Colonic mucosa (tissue), 4 donors: ENCODE data around the gene TMEM183A. TPM values are rescaled to one million over a fixed set of nuclear protein-coding genes. Genes with fewer than 3 reads are reported as not detected.

Experiments used
- DNase-seq: peaks from one replicate; pipeline ENCODE4 v3.0.0-alpha.2; 2020
- H3K27ac ChIP-seq: fragments of 200-600 bp; one replicate; pipeline ENCODE4 v1.8.0; 2021
- H3K27me3 ChIP-seq: fragments of 200-600 bp; one replicate; pipeline ENCODE4 v1.8.0; 2021
- H3K36me3 ChIP-seq: fragments of 200-600 bp; one replicate; pipeline ENCODE4 v1.8.0; 2021
- H3K4me1 ChIP-seq: fragments of 200-600 bp; one replicate; pipeline ENCODE4 v1.8.0; 2021; ENCODE audit warnings: mild to moderate bottlenecking
- H3K4me3 ChIP-seq: fragments of 200-600 bp; one replicate; pipeline ENCODE4 v1.8.0; 2021
- H3K9ac ChIP-seq, 2 donors: one replicate each; pipeline ENCODE4 v1.7.0; 2013; ENCODE audit warnings: control low read depth in 2 of 2, low read depth in 2 of 2, low read length in 2 of 2
- H3K9me3 ChIP-seq: fragments of 200-600 bp; one replicate; pipeline ENCODE4 v1.8.0; 2021
- intact Hi-C: fragments of 100-400 bp; cut with DNase I; formaldehyde crosslinking; loops from one replicate; pipeline ENCODE4 v1.14.1; 2022
- total RNA-seq, 2 donors: library from RNA; stranded (reverse); fragmentation: NEBNext Ultra II Directional in 1 of 2; extraction: Animal tissue kit (Norgen Biotek cat#: 25700) in 1 of 2; gene quantifications; one replicate each; pipeline ENCODE4 v1.2.1, GENCODE V29; 2021
- TF ChIP-seq, protein P1 (sequence below): fragments of 200-600 bp; IDR thresholded peaks from one replicate; pipeline ENCODE4 v1.8.0; 2022; ENCODE audit warnings: antibody characterized with exemption, mild to moderate bottlenecking
- donor health status: healthy.
- donor health status: DM: no; HTN: no; CAD: no.
- donor health status: DM: no; HTN: no; CAD: no.

TMEM183A gene
- total RNA-seq, 2 donors from 2014 or later: 117 to 134 TPM

DNA sequence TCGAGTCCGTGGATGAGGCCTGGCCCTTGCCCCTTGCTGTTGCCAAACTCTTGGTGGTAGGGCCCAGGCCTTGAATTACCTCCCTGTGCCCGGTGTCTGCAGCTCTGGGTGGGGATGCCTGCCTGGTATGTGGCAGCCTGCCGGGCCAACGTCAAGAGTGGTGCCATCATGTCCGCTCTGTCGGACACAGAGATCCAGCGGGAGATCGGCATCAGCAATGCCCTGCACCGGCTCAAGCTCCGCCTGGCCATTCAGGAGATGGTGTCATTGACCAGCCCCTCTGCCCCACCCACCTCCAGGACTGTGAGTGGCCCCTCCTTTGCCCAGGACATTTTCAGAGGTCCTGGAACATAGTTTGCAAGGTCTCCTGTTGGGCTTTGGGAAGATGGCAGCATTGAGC is 52.9 kb downstream of the TMEM183A start:
- H3K27ac ChIP-seq: no peak overlapping the region
- no peaks in the 10 kb centered on the region for H3K36me3 ChIP-seq
- no peak overlapping the region for H3K9ac ChIP-seq
- no peaks in the 10 kb centered on the region for H3K27me3 ChIP-seq
- no peaks in the 10 kb centered on the region for H3K9me3 ChIP-seq
- no peak overlapping the region for H3K4me3 ChIP-seq
- H3K4me1 ChIP-seq: no peaks in the 10 kb centered on the region
- no peak for DNase-seq
- intact Hi-C loops: no loop called here
- TF ChIP-seq, protein P1, sequence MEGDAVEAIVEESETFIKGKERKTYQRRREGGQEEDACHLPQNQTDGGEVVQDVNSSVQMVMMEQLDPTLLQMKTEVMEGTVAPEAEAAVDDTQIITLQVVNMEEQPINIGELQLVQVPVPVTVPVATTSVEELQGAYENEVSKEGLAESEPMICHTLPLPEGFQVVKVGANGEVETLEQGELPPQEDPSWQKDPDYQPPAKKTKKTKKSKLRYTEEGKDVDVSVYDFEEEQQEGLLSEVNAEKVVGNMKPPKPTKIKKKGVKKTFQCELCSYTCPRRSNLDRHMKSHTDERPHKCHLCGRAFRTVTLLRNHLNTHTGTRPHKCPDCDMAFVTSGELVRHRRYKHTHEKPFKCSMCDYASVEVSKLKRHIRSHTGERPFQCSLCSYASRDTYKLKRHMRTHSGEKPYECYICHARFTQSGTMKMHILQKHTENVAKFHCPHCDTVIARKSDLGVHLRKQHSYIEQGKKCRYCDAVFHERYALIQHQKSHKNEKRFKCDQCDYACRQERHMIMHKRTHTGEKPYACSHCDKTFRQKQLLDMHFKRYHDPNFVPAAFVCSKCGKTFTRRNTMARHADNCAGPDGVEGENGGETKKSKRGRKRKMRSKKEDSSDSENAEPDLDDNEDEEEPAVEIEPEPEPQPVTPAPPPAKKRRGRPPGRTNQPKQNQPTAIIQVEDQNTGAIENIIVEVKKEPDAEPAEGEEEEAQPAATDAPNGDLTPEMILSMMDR: no peak

DNA sequence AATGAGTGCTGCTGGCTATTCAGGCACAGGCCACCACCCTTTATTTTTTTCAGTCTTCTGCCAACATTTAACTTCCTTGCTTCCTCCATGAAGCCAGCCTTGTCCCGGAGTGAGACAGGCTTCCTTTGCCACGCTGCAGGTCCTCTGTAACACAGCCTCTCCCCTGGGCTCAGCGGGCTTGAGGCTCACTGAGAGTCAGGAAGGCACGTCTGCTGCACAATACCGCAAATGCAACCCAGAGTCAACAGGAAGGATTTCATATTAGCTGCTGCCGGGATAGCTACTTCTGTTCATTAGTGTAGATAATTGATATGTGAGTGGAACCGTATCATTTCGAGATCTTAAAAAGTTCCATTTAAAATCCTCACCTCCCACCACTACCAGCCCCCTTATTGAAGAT is 56.1 kb downstream of the TMEM183A start:
- H3K9me3 ChIP-seq: no peaks in the 10 kb centered on the region
- DNase-seq: no peak
- intact Hi-C loops: no loop called here
- H3K36me3 ChIP-seq: no peaks in the 10 kb centered on the region
- TF ChIP-seq, protein P1: no peak
- no peak overlapping the region for H3K27ac ChIP-seq
- H3K4me3 ChIP-seq: no peak overlapping the region
- H3K27me3 ChIP-seq: no peaks in the 10 kb centered on the region
- no peak overlapping the region for H3K9ac ChIP-seq
- H3K4me1 ChIP-seq: no peaks in the 10 kb centered on the region

DNA sequence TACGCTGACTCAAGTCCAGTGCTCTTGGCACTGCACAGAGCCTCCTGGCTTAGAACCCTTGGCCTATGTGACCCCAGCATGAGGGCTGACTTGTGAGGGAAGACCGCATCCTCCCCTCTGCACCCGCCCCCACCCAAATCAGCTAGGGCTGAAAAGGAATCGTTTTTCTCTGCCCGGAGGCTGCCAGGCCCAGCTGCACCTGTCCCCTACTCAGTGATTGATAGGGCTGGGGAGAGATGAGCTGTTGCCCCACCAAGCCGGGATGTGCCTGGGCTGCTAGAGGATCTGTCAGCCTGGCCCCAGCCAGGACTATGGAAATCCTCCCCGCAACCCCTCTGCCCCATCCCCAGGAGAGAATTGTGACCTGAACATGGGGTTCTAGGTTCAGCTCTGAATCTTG is 58.0 kb downstream of the TMEM183A start:
- DNase-seq: no peak
- intact Hi-C loops: no loop called here
- Histone ChIP-seq H3K9ac (no peak overlapping the region), H3K36me3 (no peaks in the 10 kb centered on the region), H3K27me3 (no peaks in the 10 kb centered on the region), H3K4me1 (no peaks in the 10 kb centered on the region), H3K27ac (no peak overlapping the region), H3K4me3 (no peak overlapping the region), H3K9me3 (no peaks in the 10 kb centered on the region)
- TF ChIP-seq, protein P1: no peak

DNA sequence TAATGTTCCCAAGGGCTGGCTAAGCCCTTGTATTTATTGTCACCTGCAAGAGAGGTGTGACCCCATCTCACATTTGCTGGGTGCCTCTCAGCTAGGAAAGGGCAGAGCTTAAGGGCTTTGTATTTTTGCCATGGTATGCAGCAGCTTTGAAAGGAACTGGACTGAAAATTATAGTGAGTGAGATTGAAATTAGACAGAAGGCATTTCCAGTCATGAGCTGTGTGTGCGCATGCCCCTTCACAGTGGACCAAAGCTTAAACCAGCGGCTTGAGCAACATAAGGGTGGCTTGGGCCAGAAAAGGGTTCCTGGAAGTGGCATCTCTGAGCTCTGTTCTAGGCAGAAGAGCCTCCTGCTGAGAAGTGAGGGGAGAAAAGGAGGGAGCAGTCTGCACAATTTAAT is 58.8 kb downstream of the TMEM183A start:
- DNase-seq: no peak
- H3K4me3 ChIP-seq: no peak overlapping the region
- H3K27ac ChIP-seq: no peak overlapping the region
- no peaks in the 10 kb centered on the region for H3K9me3 ChIP-seq
- intact Hi-C loops: no loop called here
- H3K27me3 ChIP-seq: no peaks in the 10 kb centered on the region
- TF ChIP-seq, protein P1: no peak
- no peaks in the 10 kb centered on the region for H3K4me1 ChIP-seq
- no peak overlapping the region for H3K9ac ChIP-seq
- H3K36me3 ChIP-seq: no peaks in the 10 kb centered on the region

DNA sequence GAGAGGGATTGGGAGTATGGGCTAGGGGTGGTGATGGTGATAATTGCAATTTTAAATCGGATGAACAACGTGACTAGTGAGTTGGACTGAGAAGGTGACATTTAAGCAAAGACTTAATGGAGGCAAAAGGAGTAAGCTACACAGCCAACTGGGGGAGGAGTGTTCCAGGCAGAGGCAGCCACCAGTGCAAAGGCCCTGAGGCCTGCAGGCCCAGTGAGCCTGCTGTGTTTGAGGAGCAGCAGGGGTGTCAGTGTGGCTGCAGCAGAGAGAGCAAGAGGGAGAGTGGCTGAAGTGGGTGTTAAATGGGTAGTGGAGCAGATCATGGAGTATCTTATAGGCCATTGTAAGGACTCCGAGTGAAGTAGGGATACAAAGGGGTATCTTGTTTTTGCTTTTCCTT is 59.8 kb downstream of the TMEM183A start:
- no peaks in the 10 kb centered on the region for H3K27me3 ChIP-seq
- H3K4me1 ChIP-seq: no peaks in the 10 kb centered on the region
- H3K9ac ChIP-seq: no peak overlapping the region
- no peaks in the 10 kb centered on the region for H3K9me3 ChIP-seq
- H3K36me3 ChIP-seq: no peaks in the 10 kb centered on the region
- no peak overlapping the region for H3K27ac ChIP-seq
- intact Hi-C loops: no loop called here
- TF ChIP-seq, protein P1: no peak
- no peak overlapping the region for H3K4me3 ChIP-seq
- DNase-seq: no peak
